NT2/D1 (cell line): ENCODE measurements around the gene RHOBTB3.

Experiments
- DNase-seq: peaks from one replicate; pipeline ENCODE4 v3.0.0-alpha.2; 2011; ENCODE audit warnings: low read depth, low spot score
- H3K27me3 ChIP-seq: 2 replicates; pipeline ENCODE4 v1.6.0; 2011; ENCODE audit warnings: mild to moderate bottlenecking; ENCODE audit not compliant: insufficient read length, insufficient read depth
- H3K36me3 ChIP-seq: 2 replicates; pipeline ENCODE4 v1.6.1; 2011; ENCODE audit warnings: mild to moderate bottlenecking, low read length, mixed read lengths; ENCODE audit not compliant: insufficient read depth, insufficient read length
- H3K4me1 ChIP-seq: 2 replicates; pipeline ENCODE4 v1.5.1; 2011; ENCODE audit not compliant: insufficient read depth, insufficient read length
- H3K4me3 ChIP-seq: 2 replicates; pipeline ENCODE4 v1.5.1; 2011; ENCODE audit warnings: low read depth; ENCODE audit not compliant: insufficient read length
- H3K9ac ChIP-seq: 2 replicates; pipeline ENCODE4 v1.6.0; 2011; ENCODE audit warnings: low read depth; ENCODE audit not compliant: insufficient read length
- H3K9me3 ChIP-seq: 2 replicates; pipeline ENCODE4 v1.5.1; 2011; ENCODE audit warnings: mild to moderate bottlenecking, low read length; ENCODE audit not compliant: insufficient read depth
- SUZ12 ChIP-seq: IDR thresholded peaks from 2 replicates; pipeline ENCODE4 v1.6.1; 2011; ENCODE audit not compliant: insufficient read length, insufficient read depth; ENCODE audit errors: extremely low read depth
- YY1 ChIP-seq: IDR thresholded peaks from 2 replicates; pipeline ENCODE4 v1.6.1; 2011; ENCODE audit not compliant: insufficient read length, insufficient read depth
- ZNF274 ChIP-seq: IDR thresholded peaks from 2 replicates; pipeline ENCODE4 v1.6.1; 2011; ENCODE audit warnings: mild to moderate bottlenecking, low read depth, low read length

RHOBTB3 gene

DNA sequence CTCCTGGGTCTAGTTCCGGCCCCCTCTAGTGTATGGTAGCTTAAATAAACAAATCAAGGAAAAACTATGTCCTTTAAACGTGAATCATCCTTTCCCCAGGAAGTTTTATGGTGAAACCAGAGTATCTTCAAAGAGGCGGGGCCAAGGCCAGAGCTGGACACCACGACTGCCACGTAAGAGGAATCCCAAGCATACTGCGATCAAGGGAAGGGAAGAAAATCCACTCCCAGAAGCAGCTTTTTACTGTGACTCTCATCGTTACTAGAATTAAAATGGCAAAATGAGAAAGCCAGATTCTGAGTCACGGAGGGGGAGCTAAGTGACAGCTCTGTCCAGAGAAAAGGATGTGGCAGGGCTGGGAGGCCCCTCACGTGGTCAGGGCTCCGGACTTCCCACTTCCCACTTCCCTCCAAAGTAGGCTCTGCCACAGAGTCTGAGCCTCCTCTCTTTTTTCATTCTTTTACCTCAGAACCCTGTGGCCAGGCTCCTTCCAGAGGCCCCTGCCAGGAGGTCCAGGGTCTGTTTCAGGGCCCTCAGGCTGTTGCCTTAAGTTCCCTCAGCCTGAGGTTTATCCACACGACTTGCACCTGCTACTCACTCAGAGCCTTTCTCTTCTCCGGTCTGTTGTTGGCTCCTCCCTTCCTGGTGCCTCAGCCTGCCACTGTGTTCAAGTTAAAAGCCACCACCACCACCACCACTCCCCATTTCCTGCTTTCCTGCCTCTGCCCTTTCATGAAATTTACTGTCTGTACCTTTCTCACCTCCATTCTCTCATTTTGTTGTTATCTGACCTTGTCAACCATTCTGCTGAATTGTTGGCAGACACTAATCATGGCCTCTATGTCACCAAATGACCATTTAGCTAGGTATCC, 92.8 kb downstream of the RHOBTB3 start:
- no peak overlapping the region for H3K9ac ChIP-seq
- H3K36me3 ChIP-seq = no peaks in the 10 kb centered on the region
- no peaks in the 10 kb centered on the region for H3K27me3 ChIP-seq
- peaks cover 2% of the 10 kb centered on the region for H3K4me1 ChIP-seq
- H3K9me3 ChIP-seq = no peaks in the 10 kb centered on the region
- TF ChIP-seq YY1 (no peak), SUZ12 (no peak)
- H3K4me3 ChIP-seq = no peak overlapping the region
- DNase-seq = no peak

DNA sequence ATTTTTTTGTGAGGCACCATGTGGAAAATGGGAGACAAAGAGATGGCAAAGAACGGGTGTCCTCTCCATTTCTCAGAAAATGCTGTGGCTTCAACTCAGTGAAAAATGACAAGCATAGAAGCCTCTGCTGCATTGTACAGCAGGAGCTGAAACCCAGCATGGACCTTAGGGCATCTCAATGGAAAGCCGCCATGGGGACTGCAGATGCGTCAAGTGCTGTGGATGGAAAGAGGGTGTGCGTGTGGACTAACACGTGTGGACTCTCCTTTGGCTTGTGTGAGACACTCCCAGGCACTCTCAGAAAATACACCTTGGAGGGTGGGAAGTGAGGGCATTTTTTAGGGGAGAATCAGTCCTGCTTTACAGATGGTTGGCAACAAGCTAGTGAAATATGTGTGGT, 93.6 kb downstream of the RHOBTB3 start:
- no peak for TF ChIP-seq ZNF274
- no peak for TF ChIP-seq SUZ12
- no peak for TF ChIP-seq YY1
- Histone ChIP-seq H3K9ac (no peak overlapping the region), H3K36me3 (no peaks in the 10 kb centered on the region), H3K4me1 (peaks cover 2% of the 10 kb centered on the region), H3K4me3 (no peak overlapping the region), H3K9me3 (no peaks in the 10 kb centered on the region), H3K27me3 (no peaks in the 10 kb centered on the region)
- no peak for DNase-seq

DNA sequence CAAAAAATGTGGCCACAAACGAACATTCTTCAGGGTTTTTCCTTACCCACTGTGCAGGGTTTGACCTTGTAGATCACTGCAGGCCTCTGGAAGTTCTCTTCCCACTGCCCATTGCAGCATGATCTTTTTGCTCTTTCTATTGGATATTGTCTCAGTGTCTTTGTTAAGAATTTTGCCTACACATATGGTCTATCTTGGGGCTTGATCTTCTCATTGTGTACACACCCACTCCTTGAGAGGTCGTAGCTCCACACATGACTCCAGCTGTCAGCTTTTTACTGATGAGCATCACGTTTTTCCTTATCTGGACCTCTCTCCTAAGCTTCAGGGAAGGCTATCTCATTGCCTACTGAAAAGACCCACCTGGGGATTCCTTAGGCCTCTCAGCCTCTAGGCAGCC, 94.4 kb downstream of the RHOBTB3 start:
- TF ChIP-seq ZNF274 (no peak), YY1 (no peak), SUZ12 (no peak)
- Histone ChIP-seq H3K4me1 (peaks cover 2% of the 10 kb centered on the region), H3K9me3 (no peaks in the 10 kb centered on the region), H3K4me3 (no peak overlapping the region), H3K36me3 (no peaks in the 10 kb centered on the region), H3K9ac (no peak overlapping the region), H3K27me3 (no peaks in the 10 kb centered on the region)
- DNase-seq = no peak

DNA sequence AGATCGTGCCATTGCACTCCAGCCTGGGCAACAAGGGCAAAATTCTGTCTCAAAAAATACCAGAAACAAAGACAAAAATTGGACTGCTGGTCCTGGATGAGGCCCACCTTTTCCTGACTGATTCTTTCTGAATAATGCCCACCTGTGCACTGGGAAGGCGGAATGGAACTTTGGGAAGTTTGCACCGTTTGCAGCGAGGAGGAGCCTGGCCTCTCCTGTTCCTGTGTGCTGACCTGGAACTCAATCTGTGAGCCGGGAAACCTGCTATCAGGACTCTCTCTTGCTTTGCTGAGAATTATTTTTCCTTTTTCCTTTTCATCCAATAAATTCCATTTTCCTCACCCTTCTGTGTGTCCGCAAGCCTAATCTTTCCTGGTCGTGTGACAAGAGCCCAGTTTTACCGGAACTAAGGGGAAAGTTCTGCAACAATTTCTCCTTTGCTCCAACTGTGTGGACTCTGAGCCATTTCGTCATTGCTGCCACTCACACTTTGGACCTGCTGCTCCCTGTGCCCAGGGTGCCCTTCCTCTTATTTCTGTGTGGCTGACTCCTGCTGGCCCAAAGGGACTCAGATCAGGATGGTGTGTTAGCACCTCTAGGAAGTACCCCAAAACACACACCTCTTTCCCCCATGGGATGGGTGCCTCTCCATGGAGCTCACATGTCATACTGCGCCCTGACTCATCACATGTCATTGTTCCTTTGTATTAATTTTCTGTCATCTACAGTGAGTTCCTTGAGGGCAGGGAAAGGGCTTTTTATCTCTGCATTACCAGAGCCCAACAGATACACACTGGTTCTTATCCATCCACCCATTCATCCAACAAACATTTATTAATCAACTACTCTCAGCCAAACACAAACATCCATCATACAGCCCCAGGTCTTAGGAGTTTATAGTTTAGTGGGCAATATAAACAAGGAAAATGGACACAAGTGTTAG, 96.1 kb downstream of the RHOBTB3 start:
- no peak overlapping the region for H3K9ac ChIP-seq

DNA sequence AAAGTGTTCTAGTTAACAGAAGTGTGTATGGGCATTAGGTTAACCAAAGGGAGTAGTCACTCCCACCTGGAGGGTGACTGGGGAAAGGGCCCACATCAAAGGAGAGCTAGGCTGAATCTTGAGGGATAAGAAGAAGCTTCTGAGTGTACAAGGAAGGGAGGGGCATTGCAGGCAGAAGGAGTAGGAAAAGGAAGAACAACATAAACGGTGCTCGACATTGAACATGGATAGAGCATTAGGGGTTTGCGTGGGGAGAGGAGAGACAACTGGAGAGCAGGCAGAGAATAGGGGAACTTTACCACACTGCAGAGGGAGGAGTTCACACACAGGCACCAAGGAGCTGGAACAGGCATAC, 96.7 kb downstream of the RHOBTB3 start:
- no peak overlapping the region for H3K9ac ChIP-seq
- DNase-seq = no peak
- no peaks in the 10 kb centered on the region for H3K4me1 ChIP-seq
- no peak overlapping the region for H3K4me3 ChIP-seq
- TF ChIP-seq ZNF274 = no peak
- TF ChIP-seq SUZ12 = no peak
- no peak for TF ChIP-seq YY1
- no peaks in the 10 kb centered on the region for H3K27me3 ChIP-seq
- H3K9me3 ChIP-seq = no peaks in the 10 kb centered on the region
- no peaks in the 10 kb centered on the region for H3K36me3 ChIP-seq

More for the DNA sequence above, 96.1 kb downstream of the RHOBTB3 start:
- no peak overlapping the region for H3K4me3 ChIP-seq
- TF ChIP-seq SUZ12 (no peak), ZNF274 (no peak), YY1 (no peak)
- H3K9me3 ChIP-seq = no peaks in the 10 kb centered on the region
- H3K27me3 ChIP-seq = no peaks in the 10 kb centered on the region
- no peak for DNase-seq
- no peaks in the 10 kb centered on the region for H3K4me1 ChIP-seq
- no peaks in the 10 kb centered on the region for H3K36me3 ChIP-seq

DNA sequence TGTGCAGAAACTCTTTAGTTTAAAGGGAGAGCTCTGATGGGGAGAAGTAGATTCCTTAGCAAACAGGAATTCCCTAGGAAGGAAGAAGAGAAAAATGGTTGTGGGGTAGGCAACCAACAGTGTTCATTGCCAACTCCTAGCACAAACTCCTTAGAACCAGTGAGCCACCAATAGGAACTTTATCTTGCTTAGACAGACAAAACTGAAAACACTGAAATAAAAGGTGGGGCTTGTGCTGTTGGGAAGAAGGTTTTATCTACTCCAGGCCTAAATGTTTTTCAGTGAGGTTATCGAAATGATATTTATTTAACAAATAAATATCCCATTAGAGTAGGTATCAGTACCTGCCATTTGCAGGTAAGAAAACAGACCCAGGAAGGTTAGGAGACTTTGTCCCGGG, 99.1 kb downstream of the RHOBTB3 start:
- no peak for DNase-seq
- TF ChIP-seq SUZ12 = no peak
- no peak for TF ChIP-seq YY1
- TF ChIP-seq ZNF274 = no peak

DNA sequence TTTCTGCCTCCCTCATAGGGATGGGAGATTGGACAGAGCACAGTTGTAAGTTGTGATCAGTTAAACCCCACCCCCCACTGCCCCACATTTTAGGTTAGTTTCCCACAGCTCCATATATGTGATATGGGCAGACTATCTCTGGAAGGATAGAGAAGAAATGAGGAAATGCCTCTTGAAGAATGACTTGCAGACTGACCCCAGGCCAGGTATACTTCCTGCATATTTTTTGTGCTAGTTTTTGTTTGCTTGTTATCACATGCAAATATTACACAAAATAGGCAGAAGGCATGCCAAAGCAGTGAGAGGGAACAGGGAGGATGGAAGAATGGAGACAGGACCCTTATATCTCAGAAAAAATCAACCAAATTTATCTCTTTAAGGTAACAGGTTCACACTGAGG, 101.5 kb downstream of the RHOBTB3 start:
- H3K36me3 ChIP-seq = no peaks in the 10 kb centered on the region
- H3K27me3 ChIP-seq = no peaks in the 10 kb centered on the region
- H3K9me3 ChIP-seq = no peaks in the 10 kb centered on the region
- TF ChIP-seq YY1 (no peak), ZNF274 (no peak), SUZ12 (no peak)
- H3K9ac ChIP-seq = no peak overlapping the region
- H3K4me1 ChIP-seq = no peaks in the 10 kb centered on the region
- no peak for DNase-seq
- H3K4me3 ChIP-seq = no peak overlapping the region

More for the DNA sequence above, 99.1 kb downstream of the RHOBTB3 start:
- Histone ChIP-seq H3K27me3 (no peaks in the 10 kb centered on the region), H3K9me3 (no peaks in the 10 kb centered on the region), H3K9ac (no peak overlapping the region), H3K4me3 (no peak overlapping the region), H3K36me3 (no peaks in the 10 kb centered on the region), H3K4me1 (no peaks in the 10 kb centered on the region)
